HAP-1 (cell line): ENCODE data around the gene TUBB.
A peak's percentile ranks its signal among the peaks of the same experiment; 100 is the strongest.
"Not testable (repeated sequence)": the region's sequence is repeated elsewhere in the genome, so short reads cannot be mapped to it uniquely, and the experiment has no call there.

Experiments
- DNase-seq, 2 experiments: peaks; one replicate each; pipeline ENCODE4 v3.0.0-alpha.2; 2016 to 2020; ENCODE audit warnings: low spot score in 2 of 2
- H3K27me3 ChIP-seq: fragments of 250-450 bp; sonication (Bioruptor Pico); 2 replicates; pipeline ENCODE4 v1.5.1; 2020; ENCODE audit warnings: low read depth, mild to moderate bottlenecking, moderate library complexity
- H3K36me3 ChIP-seq: fragments of 250-450 bp; sonication (Bioruptor Pico); replicated peaks from 2 replicates; pipeline ENCODE4 v1.5.1; 2020; ENCODE audit warnings: mild to moderate bottlenecking
- H3K4me1 ChIP-seq: fragments of 250-450 bp; sonication (Bioruptor Pico); 2 replicates; pipeline ENCODE4 v1.5.1; 2020; ENCODE audit warnings: mild to moderate bottlenecking
- H3K4me3 ChIP-seq: fragments of 250-450 bp; sonication (Bioruptor Pico); 2 replicates; pipeline ENCODE4 v1.5.1; 2020; ENCODE audit warnings: mild to moderate bottlenecking, moderate library complexity
- H3K9me3 ChIP-seq: fragments of 250-450 bp; sonication (Bioruptor Pico); 2 replicates; pipeline ENCODE4 v1.5.1; 2020; ENCODE audit warnings: mild to moderate bottlenecking, moderate library complexity
- in situ Hi-C: fragments of 300-500 bp; cut with MboI; formaldehyde crosslinking; loops from 3 replicates; pipeline ENCODE4 v1.14.3; 2020; ENCODE audit warnings: low sequenced_read_pairs, inconsistent platforms, mixed read lengths

The TUBB gene

GRCh38 chr6:30744054-30744805 is 24.1 kb downstream of the TUBB start, which contains the start of gene IER3:
IER3 (minus strand) TSS chr6:30744547; CDS start chr6:30744518, 29 bp downstream.
- DNase-seq = peak; percentile 84 to 89
- Histone ChIP-seq H3K27me3 (no peaks in the 10 kb centered on the region), H3K36me3 (peaks cover 21% of the 10 kb centered on the region), H3K4me1 (peaks cover 10% of the 10 kb centered on the region), H3K4me3 (peak within 1 kb of the TSS; percentile 78), H3K9me3 (no peaks in the 10 kb centered on the region)
- in situ Hi-C loops = loop anchor here (10.0 kb wide), 1 partner anchor 331 kb away; no protein-coding TSS in a partner anchor

GRCh38 chr6:30747300-30747687 is 27.1 kb downstream of the TUBB start:
- no peak for DNase-seq
- no peaks in the 10 kb centered on the region for H3K9me3 ChIP-seq
- in situ Hi-C loops = loop anchor here (10.0 kb wide), 1 partner anchor 328 kb away; no protein-coding TSS in a partner anchor
- no peaks in the 10 kb centered on the region for H3K36me3 ChIP-seq
- H3K4me1 ChIP-seq = peaks cover 7% of the 10 kb centered on the region
- no peaks in the 10 kb centered on the region for H3K27me3 ChIP-seq
- no peak overlapping the region for H3K4me3 ChIP-seq

- Histone ChIP-seq H3K27me3 (no peaks in the 10 kb centered on the region), H3K4me1 (peaks cover 7% of the 10 kb centered on the region), H3K4me3 (no peak overlapping the region), H3K36me3 (no peaks in the 10 kb centered on the region), H3K9me3 (no peaks in the 10 kb centered on the region)
- no peak for DNase-seq
- in situ Hi-C loops = loop anchor here (10.0 kb wide), 1 partner anchor 327 kb away; no protein-coding TSS in a partner anchor
Observed at GRCh38 chr6:30747902-30748769, 28.0 kb downstream of the TUBB start.

- DNase-seq = no peak
- Histone ChIP-seq H3K36me3 (no peaks in the 10 kb centered on the region), H3K27me3 (no peaks in the 10 kb centered on the region), H3K9me3 (no peaks in the 10 kb centered on the region), H3K4me1 (peaks cover 7% of the 10 kb centered on the region), H3K4me3 (no peak overlapping the region)
- in situ Hi-C loops = loop anchor here (10.0 kb wide), 1 partner anchor 326 kb away; no protein-coding TSS in a partner anchor
Observed at GRCh38 chr6:30748851-30749540, 28.8 kb downstream of the TUBB start.

- Histone ChIP-seq H3K27me3 (no peaks in the 10 kb centered on the region), H3K4me3 (no peak overlapping the region), H3K4me1 (peaks cover 7% of the 10 kb centered on the region), H3K9me3 (no peaks in the 10 kb centered on the region), H3K36me3 (no peaks in the 10 kb centered on the region)
- in situ Hi-C loops = loop anchor here (10.0 kb wide), 1 partner anchor 325 kb away; no protein-coding TSS in a partner anchor
- DNase-seq = no peak
Observed at GRCh38 chr6:30749554-30750378, 29.6 kb downstream of the TUBB start.

- Histone ChIP-seq H3K36me3 (no peaks in the 10 kb centered on the region), H3K4me3 (no peak overlapping the region), H3K9me3 (no peaks in the 10 kb centered on the region), H3K4me1 (0 out of 2 replicates have a peak, but pooled peaks cover 3% of the 10 kb centered on the region), H3K27me3 (no peaks in the 10 kb centered on the region)
- DNase-seq = no peak
- in situ Hi-C loops = no loop called here
Observed at GRCh38 chr6:30750379-30750668, 30.2 kb downstream of the TUBB start.

GRCh38 chr6:30752157-30752927 is 32.2 kb downstream of the TUBB start:
- H3K4me1 ChIP-seq = no peaks in the 10 kb centered on the region
- in situ Hi-C loops = no loop called here
- no peaks in the 10 kb centered on the region for H3K36me3 ChIP-seq
- peak in 1 of 2 experiments; percentile 46 for DNase-seq
- H3K27me3 ChIP-seq = no peaks in the 10 kb centered on the region
- no peak overlapping the region for H3K4me3 ChIP-seq
- H3K9me3 ChIP-seq = no peaks in the 10 kb centered on the region

- no peaks in the 10 kb centered on the region for H3K9me3 ChIP-seq
- in situ Hi-C loops = no loop called here
- no peak overlapping the region for H3K4me3 ChIP-seq
- no peaks in the 10 kb centered on the region for H3K36me3 ChIP-seq
- no peak for DNase-seq
- H3K27me3 ChIP-seq = no peaks in the 10 kb centered on the region
- peaks cover 9% of the 10 kb centered on the region for H3K4me1 ChIP-seq
Observed at GRCh38 chr6:30754631-30755030, 34.5 kb downstream of the TUBB start.

- H3K4me1 ChIP-seq, in situ Hi-C loops, H3K36me3 ChIP-seq, H3K4me3 ChIP-seq, H3K27me3 ChIP-seq, H3K9me3 ChIP-seq, DNase-seq: not testable (repeated sequence)
Observed at GRCh38 chr6:30756405-30757003, 36.4 kb downstream of the TUBB start.

GRCh38 chr6:30757261-30757904 is 37.2 kb downstream of the TUBB start:
- in situ Hi-C loops = no loop called here
- no peaks in the 10 kb centered on the region for H3K36me3 ChIP-seq
- peaks cover 9% of the 10 kb centered on the region for H3K4me1 ChIP-seq
- no peak overlapping the region for H3K4me3 ChIP-seq
- DNase-seq = no peak
- no peaks in the 10 kb centered on the region for H3K9me3 ChIP-seq
- no peaks in the 10 kb centered on the region for H3K27me3 ChIP-seq

- no peak overlapping the region for H3K4me3 ChIP-seq
- no peaks in the 10 kb centered on the region for H3K36me3 ChIP-seq
- no peak for DNase-seq
- in situ Hi-C loops = no loop called here
- H3K4me1 ChIP-seq = peaks cover 22% of the 10 kb centered on the region
- H3K27me3 ChIP-seq = no peaks in the 10 kb centered on the region
- H3K9me3 ChIP-seq = no peaks in the 10 kb centered on the region
Observed at GRCh38 chr6:30759575-30760239, 39.6 kb downstream of the TUBB start.
